VCaP (cell line): ENCODE results near the gene CSH2.
"Not testable (repeated sequence)": the region's sequence is repeated elsewhere in the genome, so short reads cannot be mapped to it uniquely, and the experiment has no call there.

ENCODE experiments used
- H3K27ac ChIP-seq: fragments of 450-650 bp; 2 replicates; pipeline ENCODE4 v1.5.1; 2017
- TF ChIP-seq, protein P1 (sequence below): fragments of 450-650 bp; conservative IDR thresholded peaks from 2 replicates; pipeline ENCODE4 v1.5.1; 2017; ENCODE audit warnings: mild to moderate bottlenecking, moderate library complexity

Gene CSH2

DNA sequence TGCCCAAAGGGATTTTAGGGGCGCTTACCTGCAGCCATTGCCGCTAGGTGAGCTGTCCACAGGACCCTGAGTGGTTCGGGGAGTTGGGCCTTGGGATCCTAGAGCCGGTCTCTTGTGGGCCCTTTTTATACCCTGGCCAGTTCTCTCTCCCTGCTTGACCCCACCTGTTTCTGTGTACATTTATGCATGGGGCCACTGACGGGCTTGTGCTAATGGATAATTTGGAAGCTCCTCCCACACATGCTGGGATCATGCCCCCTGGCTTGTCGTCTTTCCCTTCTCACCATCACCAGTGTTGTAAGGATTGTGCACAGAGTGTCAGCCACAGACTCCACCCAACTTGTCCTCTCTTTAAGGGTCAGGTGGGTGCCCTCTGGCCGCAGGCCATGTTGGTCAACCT, at the start of gene CSH2:
TSS of gene CSH2 (minus strand) at position 101 of the 400 bp plus-strand sequence. CDS start at position 38, 63 bp downstream.
- not testable (repeated sequence) for H3K27ac ChIP-seq

DNA sequence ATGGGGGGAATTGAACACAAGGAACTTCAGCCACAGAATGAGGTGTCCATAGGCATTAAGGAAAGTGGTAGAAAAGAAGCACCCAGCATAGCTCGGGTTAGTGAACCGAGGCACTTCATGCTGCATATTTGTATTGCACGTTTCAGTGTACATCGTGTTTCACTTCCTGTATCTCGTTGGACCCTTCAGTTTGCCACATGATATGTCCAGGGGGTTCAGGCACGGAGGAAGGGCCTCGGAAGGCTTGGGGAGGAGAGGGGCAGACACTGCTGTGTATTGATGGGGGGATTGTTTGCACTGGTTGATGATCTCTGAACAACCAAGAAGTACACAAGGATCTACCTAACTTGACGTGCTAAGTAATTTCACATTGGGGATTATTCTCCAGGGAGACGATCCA, 48.9 kb upstream of the CSH2 start:
- not testable (repeated sequence) for H3K27ac ChIP-seq

DNA sequence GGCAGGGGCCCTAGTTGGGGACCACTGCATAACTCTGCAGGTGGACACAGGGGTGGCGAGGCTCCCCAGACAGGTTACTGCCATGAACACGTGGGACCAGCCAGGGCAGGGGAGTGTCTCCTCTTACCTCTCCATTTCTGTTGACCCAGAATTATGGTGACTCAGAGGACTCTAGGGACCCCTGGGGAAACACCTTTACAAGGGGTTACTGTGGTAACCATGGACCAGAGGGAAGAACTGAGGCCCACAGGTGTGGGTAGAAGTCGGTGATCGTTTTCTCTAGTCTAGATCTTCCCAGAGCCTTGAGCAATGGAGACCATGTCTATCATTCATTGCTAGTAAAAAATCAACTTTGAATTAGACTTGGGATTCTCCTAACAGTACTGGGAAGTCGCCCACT, 47.3 kb upstream of the CSH2 start:
- H3K27ac ChIP-seq: not testable (repeated sequence)

DNA sequence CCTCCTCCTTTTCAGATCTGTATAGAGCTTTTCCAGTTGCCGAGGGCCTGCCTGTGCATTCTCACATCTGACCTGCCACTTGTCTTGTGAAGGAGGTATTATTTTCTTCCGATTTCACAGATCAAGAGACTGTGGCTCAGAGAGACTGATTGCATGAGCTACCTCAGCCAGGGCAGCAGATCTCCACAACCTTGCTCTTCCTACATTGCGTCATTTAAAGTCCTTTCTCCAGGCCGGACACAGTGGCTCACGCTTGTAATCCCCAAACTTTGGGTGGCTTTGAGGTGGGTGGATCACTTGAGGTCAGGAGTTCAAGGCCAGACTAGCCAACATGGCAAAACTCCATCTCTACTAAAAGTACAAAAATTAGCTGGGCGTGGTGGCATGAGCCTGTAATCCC, 46.6 kb upstream of the CSH2 start:
- H3K27ac ChIP-seq: not testable (repeated sequence)

DNA sequence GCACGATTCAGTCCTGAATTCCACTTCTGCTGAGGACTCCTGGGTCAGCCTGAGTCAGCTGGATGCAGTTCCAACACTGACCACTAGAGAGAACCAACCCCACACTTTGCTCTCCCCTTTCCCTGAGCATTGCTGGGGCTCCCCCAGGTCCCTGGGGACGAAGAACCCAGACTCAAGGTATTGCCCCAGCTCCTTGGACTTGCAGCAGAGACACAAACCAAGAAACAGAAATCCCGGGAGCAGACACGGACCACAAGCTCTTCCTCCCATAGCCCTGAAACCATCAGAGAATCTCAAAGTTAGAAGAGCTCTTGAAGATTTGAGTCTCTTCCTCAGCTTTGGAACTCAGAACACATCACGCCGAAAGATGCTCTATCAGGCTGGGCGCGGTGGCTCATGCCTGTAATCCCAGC, 45.8 kb upstream of the CSH2 start:
- no peak overlapping the region for H3K27ac ChIP-seq
- TF ChIP-seq, protein P1, sequence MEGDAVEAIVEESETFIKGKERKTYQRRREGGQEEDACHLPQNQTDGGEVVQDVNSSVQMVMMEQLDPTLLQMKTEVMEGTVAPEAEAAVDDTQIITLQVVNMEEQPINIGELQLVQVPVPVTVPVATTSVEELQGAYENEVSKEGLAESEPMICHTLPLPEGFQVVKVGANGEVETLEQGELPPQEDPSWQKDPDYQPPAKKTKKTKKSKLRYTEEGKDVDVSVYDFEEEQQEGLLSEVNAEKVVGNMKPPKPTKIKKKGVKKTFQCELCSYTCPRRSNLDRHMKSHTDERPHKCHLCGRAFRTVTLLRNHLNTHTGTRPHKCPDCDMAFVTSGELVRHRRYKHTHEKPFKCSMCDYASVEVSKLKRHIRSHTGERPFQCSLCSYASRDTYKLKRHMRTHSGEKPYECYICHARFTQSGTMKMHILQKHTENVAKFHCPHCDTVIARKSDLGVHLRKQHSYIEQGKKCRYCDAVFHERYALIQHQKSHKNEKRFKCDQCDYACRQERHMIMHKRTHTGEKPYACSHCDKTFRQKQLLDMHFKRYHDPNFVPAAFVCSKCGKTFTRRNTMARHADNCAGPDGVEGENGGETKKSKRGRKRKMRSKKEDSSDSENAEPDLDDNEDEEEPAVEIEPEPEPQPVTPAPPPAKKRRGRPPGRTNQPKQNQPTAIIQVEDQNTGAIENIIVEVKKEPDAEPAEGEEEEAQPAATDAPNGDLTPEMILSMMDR: peak; percentile 82

DNA sequence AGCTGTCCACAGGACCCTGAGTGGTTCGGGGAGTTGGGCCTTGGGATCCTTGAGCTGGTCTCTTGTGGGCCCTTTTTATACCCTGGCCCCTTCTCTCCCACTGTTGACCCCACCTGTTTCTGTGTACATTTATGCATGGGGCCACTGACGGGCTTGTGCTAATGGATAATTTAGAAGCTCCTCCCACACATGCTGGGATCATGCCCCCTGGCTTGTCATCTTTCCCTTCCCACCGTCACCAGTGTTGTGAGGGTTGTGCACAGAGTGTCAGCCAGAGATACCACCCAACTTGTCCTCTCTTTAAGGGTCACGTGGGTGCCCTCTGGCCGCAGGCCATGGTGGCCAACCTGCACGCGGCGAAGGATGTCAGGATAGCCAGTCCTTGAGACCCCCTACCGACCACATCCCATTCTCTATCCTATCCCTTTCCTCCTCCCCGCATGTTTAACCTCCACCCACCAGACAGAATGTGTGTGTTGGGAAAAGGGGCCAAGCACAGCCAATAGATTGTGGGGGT, 45.4 kb upstream of the CSH2 start, which contains the start of gene GH1:
TSS of gene GH1 (minus strand) at position 51 of the 517 bp plus-strand sequence. CDS start 63 bp downstream, outside the sequence.
- H3K27ac ChIP-seq: not testable (repeated sequence)

DNA sequence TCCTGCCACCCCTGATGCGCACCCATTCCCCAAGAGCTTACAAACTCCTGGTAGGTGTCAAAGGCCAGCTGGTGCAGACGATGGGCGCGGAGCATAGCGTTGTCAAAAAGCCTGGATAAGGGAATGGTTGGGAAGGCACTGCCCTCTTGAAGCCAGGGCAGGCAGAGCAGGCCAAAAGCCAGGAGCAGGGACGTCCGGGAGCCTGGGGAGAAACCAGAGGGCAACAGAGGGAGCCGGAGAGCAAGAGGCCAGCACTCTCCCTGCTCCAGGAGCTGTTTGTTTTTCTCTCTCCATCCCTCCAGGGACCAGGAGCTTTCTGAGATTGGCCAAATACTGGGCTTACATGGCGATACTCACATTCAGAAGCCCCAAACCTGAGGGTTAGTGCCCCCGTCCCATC, 44.8 kb upstream of the CSH2 start:
- H3K27ac ChIP-seq: no peak overlapping the region
- TF ChIP-seq, protein P1: no peak

DNA sequence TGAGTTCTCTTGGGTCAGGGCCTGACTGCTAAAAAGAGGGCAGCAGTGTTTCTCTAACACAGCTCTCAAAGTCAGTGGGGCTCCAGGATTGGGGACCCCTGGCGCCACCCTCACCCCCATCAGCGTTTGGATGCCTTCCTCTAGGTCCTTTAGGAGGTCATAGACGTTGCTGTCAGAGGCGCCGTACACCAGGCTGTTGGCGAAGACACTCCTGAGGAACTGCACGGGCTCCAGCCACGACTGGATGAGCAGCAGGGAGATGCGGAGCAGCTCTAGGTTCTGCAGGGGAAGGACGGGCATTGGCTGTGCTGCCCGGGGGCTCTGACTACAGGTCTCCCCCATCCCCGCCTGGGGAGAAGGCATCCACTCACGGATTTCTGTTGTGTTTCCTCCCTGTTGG, 44.2 kb upstream of the CSH2 start:
- TF ChIP-seq, protein P1: no peak
- H3K27ac ChIP-seq: no peak overlapping the region

DNA sequence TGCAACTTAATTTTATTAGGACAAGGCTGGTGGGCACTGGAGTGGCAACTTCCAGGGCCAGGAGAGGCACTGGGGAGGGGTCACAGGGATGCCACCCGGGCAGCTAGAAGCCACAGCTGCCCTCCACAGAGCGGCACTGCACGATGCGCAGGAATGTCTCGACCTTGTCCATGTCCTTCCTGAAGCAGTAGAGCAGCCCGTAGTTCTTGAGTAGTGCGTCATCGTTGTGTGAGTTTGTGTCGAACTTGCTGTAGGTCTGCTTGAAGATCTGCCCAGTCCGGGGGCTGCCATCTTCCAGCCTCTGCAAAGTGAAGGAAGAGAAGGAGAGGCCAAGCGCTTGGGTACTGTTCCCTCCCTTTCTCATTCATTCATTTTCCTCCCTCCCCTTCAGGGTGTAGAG, 43.7 kb upstream of the CSH2 start:
- not testable (repeated sequence) for H3K27ac ChIP-seq

DNA sequence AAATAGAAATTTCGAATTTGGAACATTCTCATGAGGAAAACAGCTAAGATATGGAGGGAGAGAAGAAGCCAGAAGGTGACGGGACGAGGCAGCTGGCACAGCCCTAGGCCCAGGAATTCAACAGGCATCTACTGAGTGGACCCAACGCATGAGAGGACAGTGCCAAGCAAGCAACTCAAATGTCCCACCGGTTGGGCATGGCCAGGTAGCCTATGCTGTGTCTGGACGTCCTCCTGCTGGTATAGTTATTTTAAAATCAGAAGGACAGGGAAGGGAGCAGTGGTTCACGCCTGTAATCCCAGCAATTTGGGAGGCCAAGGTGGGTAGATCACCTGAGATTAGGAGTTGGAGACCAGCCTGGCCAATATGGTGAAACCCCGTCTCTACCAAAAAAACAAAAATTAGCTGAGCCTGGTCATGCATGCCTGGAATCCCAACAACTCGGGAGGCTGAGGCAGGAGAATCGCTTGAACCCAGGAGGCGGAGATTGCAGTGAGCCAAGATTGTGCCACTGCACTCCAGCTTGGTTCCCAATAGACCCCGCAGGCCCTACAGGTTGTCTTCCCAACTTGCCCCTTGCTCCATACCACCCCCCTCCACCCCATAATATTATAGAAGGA, 43.2 kb upstream of the CSH2 start:
- TF ChIP-seq, protein P1: no peak
- no peak overlapping the region for H3K27ac ChIP-seq

DNA sequence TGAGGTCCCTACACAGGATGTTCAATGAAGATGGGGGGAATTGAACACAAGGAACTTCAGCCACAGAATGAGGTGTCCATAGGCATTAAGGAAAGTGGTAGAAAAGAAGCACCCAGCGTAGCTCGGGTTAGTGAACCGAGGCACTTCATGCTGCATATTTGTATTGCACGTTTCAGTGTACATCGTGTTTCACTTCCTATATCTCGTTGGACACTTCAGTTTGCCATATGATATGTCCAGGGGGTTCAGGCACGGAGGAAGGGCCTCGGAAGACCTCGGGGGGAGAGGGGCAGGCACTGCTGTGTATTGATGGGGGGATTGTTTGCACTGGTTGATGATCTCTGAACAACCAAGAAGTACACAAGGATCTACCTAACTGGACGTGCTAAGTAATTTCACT, 42.3 kb upstream of the CSH2 start:
- H3K27ac ChIP-seq: not testable (repeated sequence)

DNA sequence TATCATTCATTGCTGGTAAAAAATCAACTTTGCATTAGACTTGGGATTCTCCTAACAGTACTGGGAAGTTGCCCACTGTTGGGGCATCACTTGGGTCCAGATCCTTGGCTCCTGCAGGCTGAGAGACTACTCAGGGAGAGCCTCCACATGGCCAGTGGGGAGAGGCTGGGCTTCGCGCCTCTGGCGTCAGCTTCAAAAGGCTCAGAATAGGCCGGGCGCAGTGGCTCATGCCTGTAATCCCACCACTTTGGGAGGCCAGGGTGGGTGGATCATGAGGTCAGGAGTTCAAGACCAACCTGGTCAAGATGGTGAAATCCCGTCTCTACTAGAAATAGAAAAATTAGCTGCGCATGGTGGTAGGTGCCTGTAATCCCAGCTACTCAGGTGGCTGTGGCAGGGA, 41.0 kb upstream of the CSH2 start:
- no peak overlapping the region for H3K27ac ChIP-seq
- TF ChIP-seq, protein P1: no peak
